Trophoblast cell (in vitro differentiated cells and primary cell): Measurements from ENCODE around the gene SLC4A2.

Experiments
- DNase-seq, 2 donors: peaks; one replicate each; pipeline ENCODE4 v3.0.0-alpha.2; 2016
- H2AFZ ChIP-seq: 2 replicates; pipeline ENCODE4 v1.6.1; 2013; ENCODE audit warnings: low read length, moderate library complexity, mild to moderate bottlenecking; ENCODE audit not compliant: insufficient read depth, poor library complexity
- H2AK5ac ChIP-seq: 2 replicates; pipeline ENCODE4 v1.6.1; 2013; ENCODE audit warnings: mild to moderate bottlenecking, low read length
- H2BK120ac ChIP-seq: 2 replicates; pipeline ENCODE4 v1.6.1; 2013; ENCODE audit warnings: low read length, mild to moderate bottlenecking, moderate library complexity; ENCODE audit not compliant: insufficient read depth, poor library complexity
- H2BK12ac ChIP-seq: 2 replicates; pipeline ENCODE4 v1.6.1; 2013; ENCODE audit warnings: mild to moderate bottlenecking, low read length, moderate library complexity
- H2BK5ac ChIP-seq: 2 replicates; pipeline ENCODE4 v1.6.1; 2013; ENCODE audit warnings: low read length, low read depth, moderate library complexity, mild to moderate bottlenecking; ENCODE audit not compliant: poor library complexity
- H3K14ac ChIP-seq: 2 replicates; pipeline ENCODE4 v1.6.1; 2013; ENCODE audit warnings: mild to moderate bottlenecking, low read length
- H3K18ac ChIP-seq: 2 replicates; pipeline ENCODE4 v1.6.1; 2013; ENCODE audit warnings: mild to moderate bottlenecking, low read length
- H3K23ac ChIP-seq: 2 replicates; pipeline ENCODE4 v1.6.1; 2013; ENCODE audit warnings: low read length
- H3K27ac ChIP-seq: 2 replicates; pipeline ENCODE4 v1.5.1; 2013; ENCODE audit warnings: low read depth, mild to moderate bottlenecking, inconsistent platforms, low read length, moderate library complexity
- H3K27me3 ChIP-seq: 2 replicates; pipeline ENCODE4 v1.6.1; 2013; ENCODE audit warnings: inconsistent platforms, mild to moderate bottlenecking, low read length, moderate library complexity; ENCODE audit not compliant: insufficient read depth
- H3K36me3 ChIP-seq, 2 experiments: 1 replicate in 1 of 2; 2 replicates in 1 of 2; pipeline ENCODE4 v1.6.1; 2013; ENCODE audit warnings: low read length in 2 of 2, mild to moderate bottlenecking in 2 of 2, moderate library complexity in 1 of 2; ENCODE audit not compliant: insufficient read depth in 2 of 2, control insufficient read depth in 1 of 2
- H3K4ac ChIP-seq: 2 replicates; pipeline ENCODE4 v1.6.1; 2013; ENCODE audit warnings: low read depth, mild to moderate bottlenecking, low read length, moderate library complexity
- H3K4me1 ChIP-seq, 2 experiments: 1 replicate in 1 of 2; 2 replicates in 1 of 2; pipeline ENCODE4 v1.6.1; 2013; ENCODE audit warnings: low read length in 2 of 2, mild to moderate bottlenecking in 2 of 2, moderate library complexity in 1 of 2; ENCODE audit not compliant: insufficient read depth in 2 of 2, control insufficient read depth in 1 of 2
- H3K4me2 ChIP-seq: 2 replicates; pipeline ENCODE4 v1.6.1; 2013; ENCODE audit warnings: inconsistent platforms, mild to moderate bottlenecking, low read length, moderate library complexity
- H3K4me3 ChIP-seq: 2 replicates; pipeline ENCODE4 v1.5.1; 2013; ENCODE audit warnings: mild to moderate bottlenecking, low read depth, low read length, inconsistent platforms
- H3K79me1 ChIP-seq: one replicate; pipeline ENCODE4 v1.6.1; 2013; ENCODE audit warnings: low read length
- H3K79me2 ChIP-seq: 2 replicates; pipeline ENCODE4 v1.6.1; 2013; ENCODE audit warnings: low read length, mild to moderate bottlenecking; ENCODE audit not compliant: control insufficient read depth, insufficient read depth, poor library complexity
- H3K9ac ChIP-seq: 2 replicates; pipeline ENCODE4 v1.6.1; 2013; ENCODE audit warnings: mild to moderate bottlenecking, low read length
- H3K9me3 ChIP-seq: 2 replicates; pipeline ENCODE4 v1.6.1; 2013; ENCODE audit warnings: low read depth, mild to moderate bottlenecking, control low read depth, inconsistent platforms, low read length; ENCODE audit not compliant: insufficient read depth
- H4K12ac ChIP-seq: 2 replicates; pipeline ENCODE4 v1.6.1; 2013; ENCODE audit warnings: low read depth, mild to moderate bottlenecking, low read length, moderate library complexity
- H4K8ac ChIP-seq: 2 replicates; pipeline ENCODE4 v1.6.1; 2013; ENCODE audit warnings: low read depth, mild to moderate bottlenecking, low read length, moderate library complexity
- H4K91ac ChIP-seq: one replicate; pipeline ENCODE4 v1.6.1; 2013; ENCODE audit warnings: low read depth, mild to moderate bottlenecking, low read length, moderate library complexity
- WGBS: extraction: QIAGEN DNeasy Blood & Tissue Kit; methylation state at CpG from one replicate; pipeline ENCODE4 v1.1.7; 2013; ENCODE audit warnings: missing lambda C conversion rate; ENCODE audit not compliant: insufficient read length, insufficient coverage; ENCODE audit errors: extremely low coverage; 5-methylcytosine and 5-hydroxymethylcytosine counted together

Gene SLC4A2

DNA sequence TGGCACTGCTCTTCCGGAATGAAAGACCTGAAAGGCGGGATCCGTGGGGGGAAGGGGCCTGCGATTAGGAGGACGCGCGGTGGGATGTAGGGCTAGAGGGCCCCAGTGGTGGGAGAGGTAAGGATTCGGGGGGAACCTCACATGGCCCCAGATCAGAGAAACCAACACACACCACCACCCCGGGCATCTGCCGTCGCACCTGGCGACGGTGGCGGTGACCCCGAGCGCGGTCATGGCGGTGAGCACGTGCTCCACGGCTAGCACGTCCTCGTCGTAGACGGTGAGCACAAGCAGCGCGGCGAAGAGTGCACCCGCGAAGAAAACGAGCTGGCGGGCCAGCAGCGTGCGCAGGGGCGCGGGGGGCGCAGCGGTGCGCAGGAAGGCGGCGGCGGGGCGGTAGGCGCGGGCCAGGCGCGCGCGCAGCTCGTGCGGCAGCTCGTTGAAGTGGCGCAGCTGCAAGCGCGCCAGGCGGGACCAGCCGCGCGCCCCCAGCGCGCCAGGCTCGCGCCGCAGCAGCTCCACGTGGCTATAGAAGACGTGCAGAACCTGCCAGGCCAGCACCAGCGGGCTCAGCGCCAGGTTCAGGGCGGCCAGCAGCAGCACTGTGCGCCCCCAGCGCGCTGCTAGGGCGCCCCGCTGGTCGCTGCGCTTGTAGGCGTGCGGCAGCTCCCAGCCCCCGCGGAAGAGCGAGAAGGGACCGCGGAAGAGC is 40.8 kb upstream of the SLC4A2 start:
- peak overlapping the region; percentile 8 for H4K8ac ChIP-seq
- no peaks in the 10 kb centered on the region for H3K79me2 ChIP-seq
- peaks cover 23 to 30% of the 10 kb centered on the region in 2 experiments for H3K4me1 ChIP-seq
- peak overlapping the region; percentile 59 for H3K4me2 ChIP-seq
- H2BK12ac ChIP-seq, result no peak overlapping the region
- peaks cover 15% of the 10 kb centered on the region for H3K27me3 ChIP-seq
- no peak overlapping the region for H3K27ac ChIP-seq
- H3K79me1 ChIP-seq, result peaks cover 5% of the 10 kb centered on the region
- no peak overlapping the region for H3K9ac ChIP-seq
- H3K9me3 ChIP-seq, result peaks cover 3% of the 10 kb centered on the region
- WGBS, result no CpG with 5 or more reads among the region's 82 CpGs
- no peak overlapping the region for H3K18ac ChIP-seq
- H2AFZ ChIP-seq, result peak overlapping the region; percentile 8
- no peak overlapping the region for H3K4ac ChIP-seq
- no peak overlapping the region for H2AK5ac ChIP-seq
- H2BK120ac ChIP-seq, result no peak overlapping the region
- H3K36me3 ChIP-seq, result no peaks in the 10 kb centered on the region
- H4K12ac ChIP-seq, result no peak overlapping the region
- no peak for DNase-seq
- H3K4me3 ChIP-seq, result peak overlapping the region; percentile 18
- no peak overlapping the region for H3K23ac ChIP-seq
- H3K14ac ChIP-seq, result no peak overlapping the region
- peak overlapping the region; percentile 4 for H4K91ac ChIP-seq
- H2BK5ac ChIP-seq, result no peak overlapping the region

DNA sequence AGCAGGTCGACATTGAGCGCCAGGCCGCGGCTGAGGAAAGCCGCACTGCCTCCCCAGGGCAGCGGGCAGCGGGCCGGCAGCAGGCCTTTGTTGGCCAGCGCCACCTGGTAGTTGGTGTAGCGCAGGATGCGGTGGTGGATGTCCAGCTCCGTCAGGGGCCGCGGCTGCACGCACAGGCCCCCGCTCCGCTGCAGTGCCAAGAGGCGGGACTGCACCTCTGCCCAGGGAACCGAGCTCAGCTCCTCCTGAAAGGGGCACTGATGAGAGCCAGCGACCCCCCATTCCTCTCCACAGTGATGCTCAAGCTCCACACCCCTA is 40.3 kb upstream of the SLC4A2 start:
- no CpG with 5 or more reads among the region's 20 CpGs for WGBS
- Histone ChIP-seq H2AK5ac (peak overlapping the region; percentile 32), H2BK5ac (no peak overlapping the region), H3K79me1 (peaks cover 5% of the 10 kb centered on the region), H3K36me3 (no peaks in the 10 kb centered on the region), H3K9me3 (no peaks in the 10 kb centered on the region), H2AFZ (no peak overlapping the region), H3K27ac (no peak overlapping the region), H3K14ac (no peak overlapping the region), H3K4ac (no peak overlapping the region), H2BK120ac (no peak overlapping the region), H3K27me3 (peaks cover 15% of the 10 kb centered on the region), H3K23ac (no peak overlapping the region), H3K4me2 (peak overlapping the region; percentile 59), H4K91ac (no peak overlapping the region), H2BK12ac (peak overlapping the region; percentile 17), H3K9ac (no peak overlapping the region), H4K12ac (no peak overlapping the region), H3K4me3 (peak overlapping the region; percentile 18), H3K4me1 (peaks cover 19 to 25% of the 10 kb centered on the region in 2 experiments), H3K79me2 (no peaks in the 10 kb centered on the region), H4K8ac (no peak overlapping the region), H3K18ac (no peak overlapping the region)
- DNase-seq, result no peak

DNA sequence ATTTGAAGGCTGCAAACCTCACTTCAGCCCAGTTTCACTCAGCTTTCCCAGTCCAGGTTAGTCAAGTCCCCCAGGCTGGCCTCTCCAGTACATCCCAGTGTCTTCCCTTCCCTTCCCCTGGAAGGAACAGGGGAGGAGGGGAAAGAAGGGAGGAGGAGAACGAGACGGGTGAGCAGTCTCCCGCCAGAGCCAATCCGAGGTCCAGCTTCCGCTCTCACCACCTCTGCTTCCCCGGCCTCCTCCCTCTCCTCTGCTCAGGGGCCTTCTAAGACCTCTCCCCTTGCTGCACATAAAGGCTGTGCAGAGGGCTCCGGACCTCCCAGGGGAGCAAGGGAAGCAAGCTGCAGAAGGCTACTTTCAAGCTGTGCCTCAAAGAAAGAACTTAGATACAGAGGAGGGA is 39.2 kb upstream of the SLC4A2 start:
- H4K12ac ChIP-seq, result no peak overlapping the region

DNA sequence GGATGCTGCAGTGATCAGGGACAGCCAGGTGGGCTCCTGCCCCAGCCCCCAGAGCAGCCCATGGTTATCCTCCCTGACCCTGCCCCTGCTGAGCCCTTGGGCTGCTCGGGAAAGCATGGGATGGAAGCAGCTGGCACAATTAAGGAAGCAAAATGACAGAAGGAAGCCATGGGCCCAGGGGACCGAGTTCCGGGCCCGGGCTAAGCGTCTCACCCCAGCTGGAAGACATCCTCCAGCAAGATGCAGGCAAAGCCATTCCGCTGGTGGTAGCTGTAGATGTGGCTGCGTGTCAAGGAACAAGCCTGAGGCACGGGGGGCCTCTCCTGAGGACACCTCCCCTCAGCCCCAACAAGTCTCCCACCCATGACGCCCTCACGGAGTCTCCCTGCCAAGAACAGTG is 36.2 kb upstream of the SLC4A2 start:
- peak overlapping the region; percentile 3 for H2AK5ac ChIP-seq
- no peaks in the 10 kb centered on the region for H3K9me3 ChIP-seq
- peaks cover 34 to 43% of the 10 kb centered on the region in 2 experiments for H3K4me1 ChIP-seq
- no peak for DNase-seq
- H3K18ac ChIP-seq, result peak overlapping the region; percentile 8
- WGBS, result no CpG with 5 or more reads among the region's 10 CpGs
- H4K91ac ChIP-seq, result peak overlapping the region; percentile 87
- H2BK5ac ChIP-seq, result no peak overlapping the region
- H4K8ac ChIP-seq, result no peak overlapping the region
- H2BK120ac ChIP-seq, result no peak overlapping the region
- no peak overlapping the region for H4K12ac ChIP-seq
- no peak overlapping the region for H3K4me2 ChIP-seq
- H3K79me1 ChIP-seq, result peaks cover 22% of the 10 kb centered on the region
- H2AFZ ChIP-seq, result no peak overlapping the region
- H3K27me3 ChIP-seq, result peaks cover 15% of the 10 kb centered on the region
- H3K4me3 ChIP-seq, result no peak overlapping the region
- no peak overlapping the region for H3K23ac ChIP-seq
- no peaks in the 10 kb centered on the region for H3K36me3 ChIP-seq
- H3K9ac ChIP-seq, result no peak overlapping the region
- H3K14ac ChIP-seq, result peak overlapping the region; percentile 6
- no peak overlapping the region for H3K27ac ChIP-seq
- no peak overlapping the region for H3K4ac ChIP-seq
- H3K79me2 ChIP-seq, result no peaks in the 10 kb centered on the region
- peak overlapping the region; percentile 61 for H2BK12ac ChIP-seq

More for the DNA sequence above, 39.2 kb upstream of the SLC4A2 start:
- Histone ChIP-seq H3K9me3 (no peaks in the 10 kb centered on the region), H3K36me3 (no peaks in the 10 kb centered on the region), H3K4me3 (no peak overlapping the region), H3K14ac (peak overlapping the region; percentile 13), H2AK5ac (peak overlapping the region; percentile 13), H2BK120ac (no peak overlapping the region), H3K4me2 (no peak overlapping the region), H3K18ac (no peak overlapping the region), H4K8ac (no peak overlapping the region), H3K79me1 (peaks cover 5% of the 10 kb centered on the region), H3K27ac (no peak overlapping the region), H4K91ac (peak overlapping the region; percentile 25), H3K27me3 (peaks cover 15% of the 10 kb centered on the region), H2BK5ac (no peak overlapping the region), H2BK12ac (no peak overlapping the region), H3K9ac (no peak overlapping the region), H3K79me2 (no peaks in the 10 kb centered on the region), H3K23ac (no peak overlapping the region), H3K4ac (no peak overlapping the region), H3K4me1 (peaks cover 18 to 27% of the 10 kb centered on the region in 2 experiments), H2AFZ (no peak overlapping the region)
- no CpG with 5 or more reads among the region's 7 CpGs for WGBS
- DNase-seq, result no peak
